ENCODE data around the gene CLCN3. TPM values are rescaled to one million over a fixed set of nuclear protein-coding genes. Genes with fewer than 3 reads are reported as not detected.

The CLCN3 gene
- total RNA-seq, 3 donors from 2014 or later, result 68.2 to 127 (median 125) TPM

- Histone ChIP-seq H3K4me1 (ENCODE audit: low read depth) (peaks cover 9% of the 10 kb centered on the region), H3K4me3 (no peak overlapping the region)
Observed at GRCh38 chr4:169658975-169659715, 38.8 kb downstream of the CLCN3 start.

GRCh38 chr4:169659716-169660670 lies 39.6 kb downstream of the CLCN3 start:
- DNase-seq (peak in 1 of 3 donors; percentile 83), ATAC-seq (peak; percentile 90)
- H3K9me3 ChIP-seq, result no peaks in the 10 kb centered on the region
- peak overlapping the region; percentile 12 for H3K4me3 ChIP-seq
- TF ChIP-seq CTCF (IDR thresholded peaks at IDR 0.05), result no peak
- intact Hi-C loops (cut with DNase I, micrococcal nuclease), result loop anchor here in 1 of 2 donors (5.0 kb wide), 1 partner anchor 38 kb away; the partner anchor contains the start of gene CLCN3
- no peaks in the 10 kb centered on the region for H3K36me3 ChIP-seq (ENCODE audit: low read depth)
- peaks cover 18% of the 10 kb centered on the region for H3K4me1 ChIP-seq (ENCODE audit: low read depth)

More at GRCh38 chr4:169658975-169659715, 38.8 kb downstream of the CLCN3 start:
- intact Hi-C loops (cut with DNase I, micrococcal nuclease), result loop anchor here in 1 of 2 donors (5.0 kb wide), 1 partner anchor 37 kb away; the partner anchor contains the start of gene CLCN3
- Histone ChIP-seq H3K36me3 (ENCODE audit: low read depth) (no peaks in the 10 kb centered on the region), H3K9me3 (no peaks in the 10 kb centered on the region)
- ATAC-seq (no peak), DNase-seq (no peak)
- TF ChIP-seq CTCF (IDR thresholded peaks at IDR 0.05), result no peak

GRCh38 chr4:169660929-169661328 lies 40.6 kb downstream of the CLCN3 start:
- no peak for TF ChIP-seq CTCF (IDR thresholded peaks at IDR 0.05)
- no peak overlapping the region for H3K4me3 ChIP-seq
- no peaks in the 10 kb centered on the region for H3K9me3 ChIP-seq
- peaks cover 25% of the 10 kb centered on the region for H3K4me1 ChIP-seq (ENCODE audit: low read depth)
- intact Hi-C loops (cut with DNase I, micrococcal nuclease), result no loop called here
- no peaks in the 10 kb centered on the region for H3K36me3 ChIP-seq (ENCODE audit: low read depth)
- no peak for ATAC-seq
- no peak for DNase-seq

GRCh38 chr4:169661761-169662160 lies 41.4 kb downstream of the CLCN3 start:
- intact Hi-C loops (cut with DNase I, micrococcal nuclease), result no loop called here
- Histone ChIP-seq H3K36me3 (ENCODE audit: low read depth) (no peaks in the 10 kb centered on the region), H3K4me3 (no peak overlapping the region), H3K4me1 (ENCODE audit: low read depth) (peaks cover 25% of the 10 kb centered on the region), H3K9me3 (no peaks in the 10 kb centered on the region)
- ATAC-seq (no peak), DNase-seq (no peak)
- TF ChIP-seq CTCF (IDR thresholded peaks at IDR 0.05), result no peak

- Histone ChIP-seq H3K9me3 (no peaks in the 10 kb centered on the region), H3K4me1 (ENCODE audit: low read depth) (peaks cover 25% of the 10 kb centered on the region), H3K4me3 (no peak overlapping the region), H3K36me3 (ENCODE audit: low read depth) (no peaks in the 10 kb centered on the region)
- intact Hi-C loops (cut with DNase I, micrococcal nuclease), result no loop called here
- ATAC-seq (no peak), DNase-seq (no peak)
- no peak for TF ChIP-seq CTCF (IDR thresholded peaks at IDR 0.05)
Observed at GRCh38 chr4:169662206-169662605, 41.8 kb downstream of the CLCN3 start.
